Measurements from ENCODE around the gene CORO7. TPM values are rescaled to one million over a fixed set of nuclear protein-coding genes. Genes with fewer than 3 reads are reported as not detected.

Gene CORO7
- total RNA-seq, 1 donor from 2014 or later: 52.4 TPM

- no peak for DNase-seq
- H3K4me1 ChIP-seq: peaks cover 15% of the 10 kb centered on the region
- no peak for TF ChIP-seq CTCF (IDR thresholded peaks at IDR 0.05)
- ATAC-seq: no peak
- H3K36me3 ChIP-seq: peaks cover 18% of the 10 kb centered on the region
- H3K27me3 ChIP-seq: no peaks in the 10 kb centered on the region
- no peaks in the 10 kb centered on the region for H3K9me3 ChIP-seq
- peak overlapping the region; percentile 60 for H3K27ac ChIP-seq
- intact Hi-C loops (cut with DNase I): no loop called here
- no peak overlapping the region for H3K4me3 ChIP-seq
These were observed 27.1 kb downstream of the CORO7 start for GRCh38 chr16:4389051-4389955.

- ATAC-seq (no peak), DNase-seq (no peak)
- intact Hi-C loops (cut with DNase I): no loop called here
- H3K4me1 ChIP-seq: peaks cover 15% of the 10 kb centered on the region
- H3K36me3 ChIP-seq: peaks cover 26% of the 10 kb centered on the region
- peak overlapping the region; percentile 60 for H3K27ac ChIP-seq
- no peaks in the 10 kb centered on the region for H3K9me3 ChIP-seq
- no peaks in the 10 kb centered on the region for H3K27me3 ChIP-seq
- H3K4me3 ChIP-seq: no peak overlapping the region
- no peak for TF ChIP-seq CTCF (IDR thresholded peaks at IDR 0.05)
These were observed 27.9 kb downstream of the CORO7 start for GRCh38 chr16:4388271-4389021.

- ATAC-seq (no peak), DNase-seq (no peak)
- H3K27me3 ChIP-seq: no peaks in the 10 kb centered on the region
- no peak for TF ChIP-seq CTCF (IDR thresholded peaks at IDR 0.05)
- no peaks in the 10 kb centered on the region for H3K9me3 ChIP-seq
- peak overlapping the region; percentile 55 for H3K27ac ChIP-seq
- intact Hi-C loops (cut with DNase I): no loop called here
- H3K4me1 ChIP-seq: peaks cover 13% of the 10 kb centered on the region
- H3K36me3 ChIP-seq: peaks cover 33% of the 10 kb centered on the region
- no peak overlapping the region for H3K4me3 ChIP-seq
These were observed 28.6 kb downstream of the CORO7 start for GRCh38 chr16:4387781-4388180.

- Histone ChIP-seq H3K4me3 (no peak overlapping the region), H3K27me3 (no peaks in the 10 kb centered on the region), H3K4me1 (peaks cover 8% of the 10 kb centered on the region), H3K9me3 (no peaks in the 10 kb centered on the region), H3K36me3 (peaks cover 40% of the 10 kb centered on the region), H3K27ac (peak overlapping the region; percentile 55)
- DNase-seq (no peak), ATAC-seq (no peak)
- intact Hi-C loops (cut with DNase I): no loop called here
- TF ChIP-seq CTCF (IDR thresholded peaks at IDR 0.05): no peak
These were observed 29.3 kb downstream of the CORO7 start for GRCh38 chr16:4386951-4387565.

GRCh38 chr16:4386451-4386805, 30.0 kb downstream of the CORO7 start:
- H3K4me1 ChIP-seq: peaks cover 8% of the 10 kb centered on the region
- H3K27me3 ChIP-seq: no peaks in the 10 kb centered on the region
- no peaks in the 10 kb centered on the region for H3K9me3 ChIP-seq
- H3K27ac ChIP-seq: peak overlapping the region; percentile 26
- ATAC-seq (no peak), DNase-seq (no peak)
- intact Hi-C loops (cut with DNase I): no loop called here
- no peak for TF ChIP-seq CTCF (IDR thresholded peaks at IDR 0.05)
- H3K36me3 ChIP-seq: peaks cover 45% of the 10 kb centered on the region
- no peak overlapping the region for H3K4me3 ChIP-seq
